Parathyroid adenoma (tissue), 2 donors: ENCODE measurements around the gene SHISA3.

Source experiments
- H2AFZ ChIP-seq: fragments of 300-600 bp; sonication (generic); one replicate; pipeline ENCODE4 v1.7.0; 2017; ENCODE audit warnings: antibody characterized with exemption, mild to moderate bottlenecking
- H3K27ac ChIP-seq: fragments of 300-600 bp; sonication (generic); one replicate; pipeline ENCODE4 v1.7.0; 2017
- H3K27me3 ChIP-seq: fragments of 300-600 bp; sonication (generic); one replicate; pipeline ENCODE4 v1.7.0; 2017; ENCODE audit warnings: low read length; ENCODE audit not compliant: control insufficient read depth, insufficient read depth
- H3K36me3 ChIP-seq: fragments of 300-600 bp; sonication (generic); one replicate; pipeline ENCODE4 v1.7.0; 2017; ENCODE audit warnings: low read length; ENCODE audit not compliant: control insufficient read depth, insufficient read depth
- H3K4me1 ChIP-seq: fragments of 300-600 bp; sonication (generic); one replicate; pipeline ENCODE4 v1.7.0; 2017; ENCODE audit warnings: control low read depth
- H3K4me2 ChIP-seq: fragments of 300-600 bp; sonication (generic); one replicate; pipeline ENCODE4 v1.7.0; 2017; ENCODE audit warnings: low read length
- H3K4me3 ChIP-seq: fragments of 300-600 bp; sonication (generic); one replicate; pipeline ENCODE4 v1.7.0; 2017; ENCODE audit warnings: low read depth, low read length
- H3K79me2 ChIP-seq: fragments of 300-600 bp; sonication (generic); one replicate; pipeline ENCODE4 v1.7.0; 2017; ENCODE audit warnings: control low read depth
- H3K9ac ChIP-seq: fragments of 300-600 bp; sonication (generic); one replicate; pipeline ENCODE4 v1.7.0; 2017; ENCODE audit warnings: mild to moderate bottlenecking
- H3K9me3 ChIP-seq: fragments of 300-600 bp; sonication (generic); one replicate; pipeline ENCODE4 v1.7.0; 2017; ENCODE audit warnings: low read length; ENCODE audit not compliant: control insufficient read depth
- TF ChIP-seq, protein P1 (sequence below): fragments of 300-600 bp; sonication (generic); IDR thresholded peaks from one replicate; pipeline ENCODE4 v1.7.0; 2017; ENCODE audit warnings: antibody characterized with exemption, mild to moderate bottlenecking
- donor health status: primary hyperparathyroidism.

Gene SHISA3

GRCh38 chr4:42390622-42391354 is 6.5 kb upstream of the SHISA3 start:
- Histone ChIP-seq H3K4me2 (no peak overlapping the region), H3K36me3 (no peaks in the 10 kb centered on the region), H3K4me1 (no peaks in the 10 kb centered on the region), H3K9ac (no peak overlapping the region), H3K9me3 (no peaks in the 10 kb centered on the region), H3K27me3 (no peaks in the 10 kb centered on the region), H2AFZ (peak overlapping the region; percentile 5), H3K79me2 (no peaks in the 10 kb centered on the region), H3K4me3 (no peak overlapping the region), H3K27ac (no peak overlapping the region)
- TF ChIP-seq, protein P1, sequence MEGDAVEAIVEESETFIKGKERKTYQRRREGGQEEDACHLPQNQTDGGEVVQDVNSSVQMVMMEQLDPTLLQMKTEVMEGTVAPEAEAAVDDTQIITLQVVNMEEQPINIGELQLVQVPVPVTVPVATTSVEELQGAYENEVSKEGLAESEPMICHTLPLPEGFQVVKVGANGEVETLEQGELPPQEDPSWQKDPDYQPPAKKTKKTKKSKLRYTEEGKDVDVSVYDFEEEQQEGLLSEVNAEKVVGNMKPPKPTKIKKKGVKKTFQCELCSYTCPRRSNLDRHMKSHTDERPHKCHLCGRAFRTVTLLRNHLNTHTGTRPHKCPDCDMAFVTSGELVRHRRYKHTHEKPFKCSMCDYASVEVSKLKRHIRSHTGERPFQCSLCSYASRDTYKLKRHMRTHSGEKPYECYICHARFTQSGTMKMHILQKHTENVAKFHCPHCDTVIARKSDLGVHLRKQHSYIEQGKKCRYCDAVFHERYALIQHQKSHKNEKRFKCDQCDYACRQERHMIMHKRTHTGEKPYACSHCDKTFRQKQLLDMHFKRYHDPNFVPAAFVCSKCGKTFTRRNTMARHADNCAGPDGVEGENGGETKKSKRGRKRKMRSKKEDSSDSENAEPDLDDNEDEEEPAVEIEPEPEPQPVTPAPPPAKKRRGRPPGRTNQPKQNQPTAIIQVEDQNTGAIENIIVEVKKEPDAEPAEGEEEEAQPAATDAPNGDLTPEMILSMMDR = no peak

GRCh38 chr4:42391355-42391664 is 6.0 kb upstream of the SHISA3 start:
- TF ChIP-seq, protein P1 = no peak
- H3K4me3 ChIP-seq = no peak overlapping the region
- H3K27me3 ChIP-seq = no peaks in the 10 kb centered on the region
- H3K36me3 ChIP-seq = no peaks in the 10 kb centered on the region
- no peaks in the 10 kb centered on the region for H3K9me3 ChIP-seq
- H3K4me1 ChIP-seq = no peaks in the 10 kb centered on the region
- no peak overlapping the region for H3K9ac ChIP-seq
- no peak overlapping the region for H3K27ac ChIP-seq
- H2AFZ ChIP-seq = no peak overlapping the region
- H3K79me2 ChIP-seq = no peaks in the 10 kb centered on the region
- H3K4me2 ChIP-seq = no peak overlapping the region

GRCh38 chr4:42391981-42392380 is 5.3 kb upstream of the SHISA3 start:
- Histone ChIP-seq H2AFZ (no peak overlapping the region), H3K27ac (no peak overlapping the region), H3K36me3 (no peaks in the 10 kb centered on the region), H3K4me1 (no peaks in the 10 kb centered on the region), H3K27me3 (no peaks in the 10 kb centered on the region), H3K4me2 (no peak overlapping the region), H3K4me3 (no peak overlapping the region), H3K9me3 (no peaks in the 10 kb centered on the region), H3K79me2 (no peaks in the 10 kb centered on the region), H3K9ac (no peak overlapping the region)
- TF ChIP-seq, protein P1 = no peak

DNA sequence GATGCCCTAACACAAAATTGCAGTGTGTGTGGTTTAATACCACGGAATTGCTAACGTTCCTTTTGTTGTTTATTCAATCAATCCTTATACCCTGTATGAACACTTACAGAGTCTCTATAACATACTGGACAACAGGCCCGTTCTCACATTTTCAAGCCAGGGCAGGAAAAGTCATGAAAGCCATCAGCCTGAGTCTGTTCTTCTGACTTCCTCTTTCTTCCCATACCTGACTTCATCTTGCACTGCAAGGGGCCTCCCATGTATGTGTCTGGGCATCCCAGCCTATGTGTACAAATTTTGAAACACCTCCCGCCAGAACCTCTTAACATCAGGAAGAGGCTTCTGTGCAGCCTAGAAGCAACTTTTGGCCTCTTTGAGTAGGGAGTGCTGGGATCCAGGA is 4.9 kb upstream of the SHISA3 start:
- no peaks in the 10 kb centered on the region for H3K9me3 ChIP-seq
- TF ChIP-seq, protein P1 = no peak
- H3K27me3 ChIP-seq = no peaks in the 10 kb centered on the region
- no peak overlapping the region for H3K9ac ChIP-seq
- no peaks in the 10 kb centered on the region for H3K4me1 ChIP-seq
- H3K4me2 ChIP-seq = no peak overlapping the region
- no peak overlapping the region for H2AFZ ChIP-seq
- no peaks in the 10 kb centered on the region for H3K79me2 ChIP-seq
- no peak overlapping the region for H3K27ac ChIP-seq
- H3K4me3 ChIP-seq = no peak overlapping the region
- no peaks in the 10 kb centered on the region for H3K36me3 ChIP-seq

DNA sequence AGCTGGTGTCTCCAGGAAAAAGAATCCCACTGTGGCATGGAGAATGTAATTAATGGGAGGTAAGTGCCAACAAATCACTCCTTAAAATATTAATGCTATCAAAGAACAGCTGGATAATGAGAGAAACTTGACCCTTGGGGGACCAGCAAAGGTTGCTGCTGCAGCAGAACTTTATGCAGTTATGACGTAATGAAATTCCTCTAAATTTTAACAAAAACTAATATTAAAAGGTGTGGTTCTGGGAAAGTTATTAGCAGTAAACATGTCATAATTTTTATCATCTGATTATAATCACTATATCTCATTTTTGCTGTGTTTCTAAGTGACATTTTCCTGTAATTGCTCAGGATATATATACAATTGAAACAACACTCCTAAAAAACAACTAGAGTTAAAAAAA is 1.7 kb upstream of the SHISA3 start:
- Histone ChIP-seq H3K27ac (no peak overlapping the region), H3K9ac (no peak overlapping the region), H3K36me3 (no peaks in the 10 kb centered on the region), H3K79me2 (no peaks in the 10 kb centered on the region), H3K4me1 (no peaks in the 10 kb centered on the region), H3K9me3 (no peaks in the 10 kb centered on the region), H3K27me3 (no peaks in the 10 kb centered on the region), H3K4me3 (no peak overlapping the region), H2AFZ (no peak overlapping the region), H3K4me2 (no peak overlapping the region)
- TF ChIP-seq, protein P1 = no peak
